Panc1 (cell line): ENCODE results near the gene CYB5B. TPM values are rescaled to one million over a fixed set of nuclear protein-coding genes. Genes with fewer than 3 reads are reported as not detected.

Experiments used
- ATAC-seq: fragments of 200-7000 bp; cut with Tn5 transposase; 2 replicates; pipeline ENCODE4 v1.9.1; 2020; ENCODE audit warnings: mild to moderate bottlenecking, moderate library complexity
- BruUV-seq: library from RNA; stranded (reverse); fragments of 400-500 nt; replicated peaks from 2 replicates; lab custom pipeline; 2021; lab: Mats Ljungman, UMichigan
- CTCF ChIA-PET: fragments of 300-600 bp; sonication (Branson Sonifier 250); formaldehyde crosslinking; loops from one replicate; lab custom pipeline; 2022; ENCODE audit warnings: antibody characterized with exemption; lab: Charles Lee
- POLR2A ChIA-PET: fragments of 300-600 bp; sonication (Branson Sonifier 250); formaldehyde crosslinking; loops from one replicate; lab custom pipeline; 2022; ENCODE audit warnings: antibody characterized with exemption; lab: Charles Lee
- DNase-seq: peaks from one replicate; pipeline ENCODE4 v3.0.0-alpha.2; 2010; ENCODE audit warnings: low read depth, low spot score
- H3K27ac ChIP-seq: 2 replicates; pipeline ENCODE4 v1.5.1; 2011; ENCODE audit warnings: mild to moderate bottlenecking, low read length, inconsistent platforms
- H3K27me3 ChIP-seq: fragments of 200-500 bp; sonication (Bioruptor generic); 2 replicates; pipeline ENCODE4 v1.6.0; 2014; ENCODE audit warnings: low read length, inconsistent platforms; ENCODE audit not compliant: control insufficient read depth, insufficient read depth
- H3K36me3 ChIP-seq: fragments of 200-500 bp; sonication (Bioruptor generic); 2 replicates; pipeline ENCODE4 v1.5.1; 2014; ENCODE audit warnings: inconsistent platforms, mild to moderate bottlenecking, low read length, moderate library complexity; ENCODE audit not compliant: control insufficient read depth, insufficient read depth
- H3K4me1 ChIP-seq: 2 replicates; pipeline ENCODE4 v1.5.1; 2011; ENCODE audit warnings: inconsistent platforms, mild to moderate bottlenecking, low read length, moderate library complexity; ENCODE audit not compliant: control insufficient read depth, insufficient read depth
- H3K4me3 ChIP-seq, 2 experiments: 2 replicates each; pipeline ENCODE4 v1.5.1; 2011 to 2012; ENCODE audit warnings: low read depth in 2 of 2, low read length in 2 of 2, mild to moderate bottlenecking in 2 of 2, inconsistent platforms in 1 of 2, moderate library complexity in 1 of 2
- H3K9me3 ChIP-seq: fragments of 200-500 bp; sonication (Bioruptor generic); 2 replicates; pipeline ENCODE4 v1.5.1; 2014; ENCODE audit warnings: low read depth, mild to moderate bottlenecking, inconsistent platforms, low read length, moderate library complexity; ENCODE audit not compliant: control insufficient read depth, insufficient read depth
- CTCF ChIP-seq: fragments of 450-650 bp; IDR thresholded peaks from 2 replicates; pipeline ENCODE4 v1.5.1; 2017; ENCODE audit warnings: mild to moderate bottlenecking
- POLR2AphosphoS5 ChIP-seq: IDR thresholded peaks from 2 replicates; pipeline ENCODE4 v1.6.1; 2012; ENCODE audit warnings: mild to moderate bottlenecking, low read depth, low read length, moderate library complexity
- SIN3A ChIP-seq: IDR thresholded peaks from 2 replicates; pipeline ENCODE4 v1.6.1; 2012; ENCODE audit warnings: low read depth, mild to moderate bottlenecking, low read length, moderate library complexity, borderline replicate concordance; ENCODE audit not compliant: insufficient read depth
- TCF7L2 ChIP-seq: IDR thresholded peaks from 2 replicates; pipeline ENCODE4 v1.6.1; 2011; ENCODE audit warnings: mild to moderate bottlenecking, low read depth, low read length, inconsistent platforms
- in situ Hi-C: cut with HindIII; loops from 2 replicates; pipeline ENCODE4 v1.10.0; 2016; ENCODE audit warnings: low sequenced_read_pairs, low pct_unique_long_range_greater_than_20kb
- intact Hi-C: fragments of 100-400 bp; cut with micrococcal nuclease; formaldehyde crosslinking; loops from one replicate; pipeline ENCODE4 v1.10.0; 2022; ENCODE audit not compliant: unreplicated experiment
- total RNA-seq: library from RNA; stranded (reverse); gene quantifications from one replicate; pipeline ENCODE4 v1.2.1, GENCODE V29; 2021; ENCODE audit not compliant: unreplicated experiment
- TF ChIP-seq, protein P1 (sequence below), 2 experiments: IDR thresholded peaks; 2 replicates each; pipeline ENCODE4 v1.6.1; 2011 to 2012; ENCODE audit warnings: low read depth in 2 of 2, control low read depth in 1 of 2, low read length in 1 of 2, mild to moderate bottlenecking in 1 of 2, moderate library complexity in 1 of 2; ENCODE audit not compliant: insufficient read depth in 1 of 2

Gene CYB5B
- total RNA-seq, 1 experiment from 2014 or later: 326 TPM

DNA sequence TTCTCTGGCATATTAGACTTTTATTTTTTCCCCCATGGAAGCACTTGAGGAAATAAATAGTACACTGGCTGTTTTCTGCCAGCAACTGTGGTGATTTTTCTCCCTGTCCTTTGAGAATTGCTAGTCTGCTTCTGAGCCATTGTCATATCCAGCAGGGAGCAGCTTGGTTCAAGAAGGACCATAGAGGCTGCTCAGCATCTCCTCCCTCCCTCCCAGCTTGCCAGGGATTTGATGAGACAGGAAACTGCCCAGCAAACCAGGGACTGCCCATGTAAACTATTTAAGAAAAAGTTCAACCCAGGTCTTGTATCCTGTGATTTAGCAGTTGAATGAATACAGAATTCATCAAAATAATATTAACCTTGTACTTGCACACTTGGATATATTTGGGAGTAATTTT, 39.5 kb downstream of the CYB5B start:
- in situ Hi-C loops (no loop called here), intact Hi-C loops (no loop called here)
- ChIA-PET POLR2A (no interaction called here), CTCF (no interaction called here)
- no TSS peak for BruUV-seq
- peak overlapping the region; percentile 66 for H3K27ac ChIP-seq
- no peaks in the 10 kb centered on the region for H3K9me3 ChIP-seq
- ATAC-seq: no peak
- TF ChIP-seq SIN3A (no peak), TCF7L2 (no peak), CTCF (no peak), POLR2AphosphoS5 (no peak)
- TF ChIP-seq, protein P1, sequence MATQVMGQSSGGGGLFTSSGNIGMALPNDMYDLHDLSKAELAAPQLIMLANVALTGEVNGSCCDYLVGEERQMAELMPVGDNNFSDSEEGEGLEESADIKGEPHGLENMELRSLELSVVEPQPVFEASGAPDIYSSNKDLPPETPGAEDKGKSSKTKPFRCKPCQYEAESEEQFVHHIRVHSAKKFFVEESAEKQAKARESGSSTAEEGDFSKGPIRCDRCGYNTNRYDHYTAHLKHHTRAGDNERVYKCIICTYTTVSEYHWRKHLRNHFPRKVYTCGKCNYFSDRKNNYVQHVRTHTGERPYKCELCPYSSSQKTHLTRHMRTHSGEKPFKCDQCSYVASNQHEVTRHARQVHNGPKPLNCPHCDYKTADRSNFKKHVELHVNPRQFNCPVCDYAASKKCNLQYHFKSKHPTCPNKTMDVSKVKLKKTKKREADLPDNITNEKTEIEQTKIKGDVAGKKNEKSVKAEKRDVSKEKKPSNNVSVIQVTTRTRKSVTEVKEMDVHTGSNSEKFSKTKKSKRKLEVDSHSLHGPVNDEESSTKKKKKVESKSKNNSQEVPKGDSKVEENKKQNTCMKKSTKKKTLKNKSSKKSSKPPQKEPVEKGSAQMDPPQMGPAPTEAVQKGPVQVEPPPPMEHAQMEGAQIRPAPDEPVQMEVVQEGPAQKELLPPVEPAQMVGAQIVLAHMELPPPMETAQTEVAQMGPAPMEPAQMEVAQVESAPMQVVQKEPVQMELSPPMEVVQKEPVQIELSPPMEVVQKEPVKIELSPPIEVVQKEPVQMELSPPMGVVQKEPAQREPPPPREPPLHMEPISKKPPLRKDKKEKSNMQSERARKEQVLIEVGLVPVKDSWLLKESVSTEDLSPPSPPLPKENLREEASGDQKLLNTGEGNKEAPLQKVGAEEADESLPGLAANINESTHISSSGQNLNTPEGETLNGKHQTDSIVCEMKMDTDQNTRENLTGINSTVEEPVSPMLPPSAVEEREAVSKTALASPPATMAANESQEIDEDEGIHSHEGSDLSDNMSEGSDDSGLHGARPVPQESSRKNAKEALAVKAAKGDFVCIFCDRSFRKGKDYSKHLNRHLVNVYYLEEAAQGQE (IDR thresholded peaks at IDR 0.05; ENCODE audit: insufficient read depth in 1 of 2, low read depth in 2 of 2, low read length in 1 of 2): no peak
- no peak overlapping the region for H3K4me3 ChIP-seq
- peaks cover 39% of the 10 kb centered on the region for H3K36me3 ChIP-seq
- H3K4me1 ChIP-seq: peaks cover 49% of the 10 kb centered on the region
- no peak for DNase-seq
- no peaks in the 10 kb centered on the region for H3K27me3 ChIP-seq

DNA sequence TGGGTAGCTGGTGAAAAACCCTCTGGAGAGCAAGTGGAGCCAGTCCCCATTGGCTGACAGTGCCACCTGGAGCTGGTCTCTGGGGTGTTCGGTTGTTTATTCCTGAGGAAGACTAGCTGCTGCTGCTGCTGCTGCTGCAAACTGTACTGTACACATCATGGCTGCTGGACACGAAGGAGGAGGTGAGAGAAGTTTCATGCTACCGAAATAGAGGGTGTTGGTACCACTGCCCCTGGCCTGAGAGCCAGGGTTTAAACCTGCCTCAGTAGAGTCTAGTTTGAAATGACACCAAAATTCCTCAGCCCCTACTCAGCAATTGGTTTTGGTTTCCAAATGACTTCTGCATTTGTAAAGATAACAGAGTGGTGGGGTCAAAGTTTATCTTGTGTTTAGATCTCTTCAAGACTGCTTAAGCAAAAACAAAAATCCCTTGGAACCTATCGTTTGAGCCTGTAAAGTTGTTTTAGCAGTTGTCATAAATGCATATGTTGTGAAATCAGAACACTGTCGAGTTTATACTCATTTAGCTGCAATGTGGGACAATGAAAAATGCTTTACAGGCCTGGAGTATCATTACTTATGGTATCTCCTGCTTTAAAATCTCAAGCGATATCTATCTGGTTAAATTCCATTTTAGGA, 40.8 kb downstream of the CYB5B start:
- ATAC-seq: peak; percentile 72
- in situ Hi-C loops: no loop called here
- POLR2A ChIA-PET: no interaction called here

More for the DNA sequence above, 40.8 kb downstream of the CYB5B start:
- Histone ChIP-seq H3K9me3 (no peaks in the 10 kb centered on the region), H3K27ac (peak overlapping the region; percentile 81), H3K36me3 (peaks cover 29% of the 10 kb centered on the region), H3K4me1 (peaks cover 49% of the 10 kb centered on the region), H3K4me3 (no peak overlapping the region), H3K27me3 (no peaks in the 10 kb centered on the region)
- TF ChIP-seq CTCF: peak; percentile 31
- TF ChIP-seq, protein P1 (IDR thresholded peaks at IDR 0.05; ENCODE audit: insufficient read depth in 1 of 2, low read depth in 2 of 2, low read length in 1 of 2): no peak
- CTCF ChIA-PET: no interaction called here
- intact Hi-C loops: no loop called here
- DNase-seq: no peak
- no TSS peak for BruUV-seq
